Fibroblast of villous mesenchyme (primary cell): ENCODE results near the gene PAX1. TPM values are rescaled to one million over a fixed set of nuclear protein-coding genes. Genes with fewer than 3 reads are reported as not detected.

Experiments used
- DNase-seq: peaks from one replicate; pipeline ENCODE4 v3.0.0-alpha.2; 2010; ENCODE audit warnings: low read depth
- H3K4me3 ChIP-seq: 2 replicates; pipeline ENCODE4 v1.5.1; 2011; ENCODE audit warnings: low read depth, mild to moderate bottlenecking, low read length
- total RNA-seq: library from RNA; depleted of rRNA; stranded (reverse); fragments of >200 nt; gene quantifications from 2 replicates; pipeline ENCODE4 v1.2.3, GENCODE V29; 2012
- TF ChIP-seq, protein P1 (sequence below): IDR thresholded peaks from 2 replicates; pipeline ENCODE4 v1.5.1; 2012; ENCODE audit warnings: low read depth, mild to moderate bottlenecking, low read length; ENCODE audit not compliant: insufficient read depth

Gene PAX1
- total RNA-seq, 1 donor = not detected

DNA sequence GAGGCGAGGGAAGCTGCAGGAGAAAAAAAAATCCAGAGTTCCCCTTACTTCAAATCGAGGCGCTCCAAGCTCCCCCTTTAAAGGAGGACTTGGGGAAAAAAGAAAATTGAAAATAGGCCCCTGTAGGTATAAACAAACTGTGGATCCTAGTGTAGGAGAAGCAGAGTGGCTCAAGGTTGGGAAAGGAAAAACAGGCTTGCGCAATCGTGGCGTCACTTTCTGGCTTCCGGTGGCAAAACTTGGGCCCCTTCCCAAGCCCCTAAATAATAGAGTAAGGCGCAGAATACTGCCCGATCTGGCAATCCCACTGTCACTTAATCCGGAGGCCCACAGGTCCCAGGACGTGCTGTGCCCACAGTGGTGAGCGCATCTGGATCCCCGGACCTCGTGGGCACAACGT, 8.0 kb downstream of the PAX1 start:
- no peak overlapping the region for H3K4me3 ChIP-seq
- DNase-seq = no peak
- TF ChIP-seq, protein P1, sequence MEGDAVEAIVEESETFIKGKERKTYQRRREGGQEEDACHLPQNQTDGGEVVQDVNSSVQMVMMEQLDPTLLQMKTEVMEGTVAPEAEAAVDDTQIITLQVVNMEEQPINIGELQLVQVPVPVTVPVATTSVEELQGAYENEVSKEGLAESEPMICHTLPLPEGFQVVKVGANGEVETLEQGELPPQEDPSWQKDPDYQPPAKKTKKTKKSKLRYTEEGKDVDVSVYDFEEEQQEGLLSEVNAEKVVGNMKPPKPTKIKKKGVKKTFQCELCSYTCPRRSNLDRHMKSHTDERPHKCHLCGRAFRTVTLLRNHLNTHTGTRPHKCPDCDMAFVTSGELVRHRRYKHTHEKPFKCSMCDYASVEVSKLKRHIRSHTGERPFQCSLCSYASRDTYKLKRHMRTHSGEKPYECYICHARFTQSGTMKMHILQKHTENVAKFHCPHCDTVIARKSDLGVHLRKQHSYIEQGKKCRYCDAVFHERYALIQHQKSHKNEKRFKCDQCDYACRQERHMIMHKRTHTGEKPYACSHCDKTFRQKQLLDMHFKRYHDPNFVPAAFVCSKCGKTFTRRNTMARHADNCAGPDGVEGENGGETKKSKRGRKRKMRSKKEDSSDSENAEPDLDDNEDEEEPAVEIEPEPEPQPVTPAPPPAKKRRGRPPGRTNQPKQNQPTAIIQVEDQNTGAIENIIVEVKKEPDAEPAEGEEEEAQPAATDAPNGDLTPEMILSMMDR = no peak

DNA sequence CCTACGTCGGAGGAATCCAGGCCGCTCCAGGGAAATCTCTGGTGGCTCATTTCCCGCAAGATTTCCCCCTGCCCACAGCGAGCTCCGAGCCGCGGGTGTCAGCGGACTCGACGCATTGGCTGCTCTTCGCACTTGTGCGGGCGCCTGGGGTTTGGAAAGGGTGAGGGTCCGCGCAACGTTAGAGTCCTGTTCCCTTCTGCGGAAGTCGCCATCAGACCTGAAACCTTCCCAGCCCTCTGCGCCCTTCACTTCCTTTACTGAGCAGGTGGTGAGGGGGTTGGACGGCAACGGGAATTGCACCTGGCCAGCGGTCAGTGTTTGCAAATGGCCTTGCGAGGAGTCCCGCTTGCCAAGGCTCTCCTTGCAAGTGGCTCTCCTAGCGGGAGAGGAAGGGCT, 8.4 kb downstream of the PAX1 start:
- no peak for DNase-seq
- H3K4me3 ChIP-seq = no peak overlapping the region
- TF ChIP-seq, protein P1 = no peak

DNA sequence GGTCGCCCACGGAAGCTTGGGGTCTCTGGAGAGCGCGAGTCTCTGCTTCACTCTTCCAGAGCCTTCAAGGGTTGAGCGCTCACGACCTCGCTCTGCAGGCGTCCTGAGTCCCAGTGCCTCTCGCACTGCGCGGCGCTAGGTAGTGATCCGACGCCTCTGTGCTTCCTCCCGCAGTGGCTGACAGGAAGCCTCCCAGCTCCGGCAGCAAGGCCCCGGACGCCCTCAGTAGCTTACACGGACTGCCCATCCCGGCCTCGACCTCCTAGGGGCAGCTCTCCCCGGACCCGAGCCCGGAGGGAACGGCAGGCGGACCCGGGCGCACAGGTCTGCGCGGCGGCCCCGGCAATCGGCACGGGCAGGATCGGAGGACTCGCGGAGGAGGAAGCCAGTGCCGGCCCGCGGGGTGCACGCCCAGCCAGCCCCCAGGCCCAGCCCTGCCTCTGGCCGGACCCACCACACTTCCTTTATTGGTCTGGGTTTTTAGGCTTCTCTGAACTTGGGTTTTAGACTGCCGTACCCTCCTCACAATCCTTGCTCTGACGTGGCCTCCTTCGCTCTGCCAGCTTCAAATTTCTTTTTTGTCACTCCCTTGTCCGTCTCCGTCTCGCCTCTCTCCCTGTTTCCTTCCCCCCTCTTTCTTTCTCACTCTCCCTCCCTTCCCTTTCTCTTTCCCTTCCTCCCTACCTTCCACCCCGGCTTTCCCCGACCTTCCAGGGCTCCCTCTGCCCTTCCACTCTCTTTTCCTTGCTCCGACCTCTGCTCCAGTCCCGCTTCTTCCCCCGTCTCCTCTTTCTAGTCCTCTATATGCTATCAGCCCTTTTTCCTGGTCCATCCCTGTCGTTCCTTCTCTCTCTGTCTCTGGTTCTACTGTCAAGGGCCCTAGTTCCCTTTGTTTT, 9.1 kb downstream of the PAX1 start:
- TF ChIP-seq, protein P1 = no peak
- DNase-seq = no peak
- H3K4me3 ChIP-seq = no peak overlapping the region

DNA sequence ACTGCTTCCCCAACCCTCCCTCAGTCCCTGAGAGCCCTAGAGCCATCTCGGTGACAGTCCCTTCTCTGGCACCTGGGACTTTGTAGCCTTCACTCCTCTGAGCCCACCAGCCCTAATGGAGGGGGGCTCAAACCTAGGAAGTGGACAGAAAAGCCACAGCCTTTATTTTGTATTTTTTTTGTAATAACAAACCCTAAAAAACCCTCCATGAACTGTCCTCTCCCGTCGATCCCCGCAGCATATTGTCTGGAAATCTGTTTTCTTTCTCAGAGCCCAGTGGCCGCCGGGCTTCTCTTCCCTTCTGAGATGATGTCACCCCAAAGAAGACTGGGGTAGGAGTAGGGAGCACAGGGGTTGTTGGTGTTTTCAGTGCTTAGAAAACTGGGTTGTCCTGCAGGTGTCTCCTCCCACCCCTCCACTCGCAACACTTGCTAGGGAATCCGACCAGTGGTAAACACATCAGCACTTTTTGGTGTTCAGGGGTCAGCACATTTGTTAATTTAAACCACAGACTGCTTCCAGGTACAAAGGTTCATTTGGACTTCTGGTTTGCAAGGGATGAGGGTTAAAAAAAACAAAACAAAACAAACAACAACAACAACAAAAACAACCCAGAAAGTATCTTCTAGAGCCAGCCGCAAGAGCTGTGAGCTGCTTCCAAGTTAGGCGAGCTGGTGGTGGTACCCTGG, 9.9 kb downstream of the PAX1 start:
- no peak for DNase-seq
- H3K4me3 ChIP-seq = no peak overlapping the region
- TF ChIP-seq, protein P1 = no peak

DNA sequence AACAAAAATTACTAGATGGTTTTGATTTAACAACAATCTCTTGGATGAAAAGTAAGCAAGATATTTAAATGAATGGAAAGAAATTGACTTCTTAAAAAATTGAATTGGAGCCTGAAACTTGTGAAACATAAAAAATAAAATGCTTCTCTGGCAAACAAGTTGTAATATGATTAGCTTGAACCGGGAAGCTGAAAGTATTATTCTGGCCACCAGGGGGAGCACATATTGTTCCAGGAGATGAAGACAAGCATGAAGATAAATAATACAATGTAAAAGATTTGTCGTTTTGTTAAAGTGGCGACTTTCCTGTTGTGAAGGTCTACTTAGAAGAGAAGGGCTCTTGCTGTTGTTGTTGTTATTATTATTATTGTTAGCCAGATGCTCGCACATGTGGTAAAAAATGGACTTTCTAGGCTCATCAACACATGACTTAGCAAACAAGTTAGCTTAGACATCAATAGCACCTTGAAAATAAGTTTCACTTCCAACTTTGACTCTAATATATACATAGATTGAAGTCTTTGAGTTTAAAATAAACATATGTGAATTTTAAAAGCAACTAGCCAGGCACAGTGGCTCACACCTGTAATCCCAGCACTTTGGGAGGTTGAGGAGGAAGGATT, 14.2 kb downstream of the PAX1 start:
- no peak overlapping the region for H3K4me3 ChIP-seq
- DNase-seq = peak; percentile 61
- TF ChIP-seq, protein P1 = peak; percentile 77

DNA sequence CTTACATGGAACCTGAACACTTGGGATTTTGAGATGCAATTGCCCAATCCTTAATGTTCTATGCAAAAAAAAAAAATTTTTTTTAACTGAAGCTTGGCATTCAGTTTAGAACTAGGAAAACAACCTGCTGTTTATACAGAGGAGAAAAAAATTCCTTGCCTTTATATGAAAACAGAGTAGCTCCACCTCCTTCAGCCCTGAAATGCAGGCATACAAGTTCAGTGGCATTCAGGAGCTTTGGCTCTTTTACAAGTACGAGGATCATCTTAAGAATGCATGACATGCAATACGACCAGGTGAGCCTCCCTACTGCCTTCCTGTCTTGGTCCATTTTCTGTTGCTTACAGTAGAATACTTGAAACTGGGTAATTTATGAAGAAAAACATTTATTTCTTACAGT, 20.4 kb downstream of the PAX1 start:
- TF ChIP-seq, protein P1 = no peak
- no peak for DNase-seq
- H3K4me3 ChIP-seq = no peak overlapping the region
